Measurements from ENCODE around the gene UNC93A.

UNC93A gene

GRCh38 chr6:167291623-167292300, 647 bp downstream of the UNC93A start:
- TF ChIP-seq CTCF (IDR thresholded peaks at IDR 0.05; ENCODE audit: low read depth, low read length) = no peak
- DNase-seq = no peak
- Histone ChIP-seq H3K4me1 (peaks cover 4% of the 10 kb centered on the region; the same call in 1 of the 2 replicates), H3K4me3 (ENCODE audit: low read depth, low read length) (no peak overlapping the region), H3K27me3 (no peaks in the 10 kb centered on the region), H3K9me3 (no peaks in the 10 kb centered on the region), H3K36me3 (no peaks in the 10 kb centered on the region)

- H3K4me1 ChIP-seq = peaks cover 4% of the 10 kb centered on the region; the same call in 1 of the 2 replicates
- H3K9me3 ChIP-seq = no peaks in the 10 kb centered on the region; the same call in 1 of the 2 replicates
- DNase-seq = no peak
- TF ChIP-seq CTCF (IDR thresholded peaks at IDR 0.05; ENCODE audit: low read depth, low read length) = no peak
- H3K36me3 ChIP-seq = no peaks in the 10 kb centered on the region
- H3K4me3 ChIP-seq (ENCODE audit: low read depth, low read length) = no peak overlapping the region
- no peaks in the 10 kb centered on the region for H3K27me3 ChIP-seq
Measured at GRCh38 chr6:167292301-167293087, 1.4 kb downstream of the UNC93A start.

- Histone ChIP-seq H3K4me3 (ENCODE audit: low read depth, low read length) (no peak overlapping the region), H3K27me3 (no peaks in the 10 kb centered on the region), H3K9me3 (no peaks in the 10 kb centered on the region; the same call in 1 of the 2 replicates), H3K4me1 (peaks cover 4% of the 10 kb centered on the region; the same call in 1 of the 2 replicates), H3K36me3 (no peaks in the 10 kb centered on the region)
- DNase-seq = no peak
- TF ChIP-seq CTCF (IDR thresholded peaks at IDR 0.05; ENCODE audit: low read depth, low read length) = no peak
Measured at GRCh38 chr6:167293088-167293589, 2.0 kb downstream of the UNC93A start.

DNA sequence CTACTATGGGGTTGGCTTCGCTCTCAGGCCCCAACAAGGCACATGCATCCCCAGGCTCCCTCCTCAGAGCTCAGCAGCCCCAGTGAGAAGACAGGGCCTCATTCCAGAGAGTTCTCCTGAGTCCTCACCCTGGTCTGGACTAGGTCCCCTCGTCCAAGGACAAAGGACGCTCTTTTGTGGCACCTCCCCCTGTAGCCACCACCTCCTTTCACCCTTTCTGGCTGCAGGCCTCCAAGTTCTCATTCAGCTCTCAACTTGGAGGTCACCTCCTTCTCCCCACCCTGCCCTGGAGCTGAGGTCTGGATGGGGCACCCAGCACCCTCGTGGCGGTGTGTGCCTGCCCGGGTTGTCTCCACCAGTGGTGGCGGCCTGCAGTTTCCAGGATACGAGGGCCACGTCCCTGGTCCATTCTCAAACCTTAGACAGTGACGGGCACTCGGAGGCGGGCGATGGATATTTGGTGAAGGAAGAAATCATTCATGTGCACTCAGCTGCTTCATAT, 2.5 kb downstream of the UNC93A start:
- DNase-seq = no peak
- no peaks in the 10 kb centered on the region for H3K36me3 ChIP-seq
- peaks cover 4% of the 10 kb centered on the region; the same call in 1 of the 2 replicates for H3K4me1 ChIP-seq
- H3K27me3 ChIP-seq = no peaks in the 10 kb centered on the region
- no peak for TF ChIP-seq CTCF (IDR thresholded peaks at IDR 0.05; ENCODE audit: low read depth, low read length)
- no peaks in the 10 kb centered on the region; the same call in 1 of the 2 replicates for H3K9me3 ChIP-seq
- H3K4me3 ChIP-seq (ENCODE audit: low read depth, low read length) = no peak overlapping the region

- Histone ChIP-seq H3K36me3 (no peaks in the 10 kb centered on the region), H3K4me3 (ENCODE audit: low read depth, low read length) (no peak overlapping the region), H3K4me1 (no peaks in the 10 kb centered on the region; the same call in 1 of the 2 replicates), H3K9me3 (no peaks in the 10 kb centered on the region; the same call in 1 of the 2 replicates), H3K27me3 (no peaks in the 10 kb centered on the region)
- DNase-seq = no peak
- no peak for TF ChIP-seq CTCF (IDR thresholded peaks at IDR 0.05; ENCODE audit: low read depth, low read length)
Measured at GRCh38 chr6:167294241-167294640, 3.1 kb downstream of the UNC93A start.

All from BE2C (cell line).